SK-N-SH (cell line): ENCODE data around the gene SCAND1.

Experiments used
- CHD2 ChIP-seq: fragments of 150-350 bp; IDR thresholded peaks from 2 replicates; pipeline ENCODE4 v1.6.1; 2018; ENCODE audit warnings: low read length; ENCODE audit not compliant: partially characterized antibody
- CTCF ChIP-seq: fragments of 200-600 bp; sonication (generic); IDR thresholded peaks from 2 replicates; pipeline ENCODE4 v1.6.1; 2017; ENCODE audit warnings: antibody characterized with exemption, mild to moderate bottlenecking, moderate library complexity
- FOXM1 ChIP-seq: IDR thresholded peaks from 2 replicates; pipeline ENCODE4 v1.4.0; 2012; ENCODE audit warnings: low read depth, mild to moderate bottlenecking
- GABPA ChIP-seq: IDR thresholded peaks from 2 replicates; pipeline ENCODE4 v1.4.0; 2012; ENCODE audit warnings: low read depth, mild to moderate bottlenecking
- JUND ChIP-seq: IDR thresholded peaks from 2 replicates; pipeline ENCODE4 v1.4.0; 2012
- MAX ChIP-seq: IDR thresholded peaks from 2 replicates; pipeline ENCODE4 v1.4.0; 2012; ENCODE audit warnings: low read depth
- PBX3 ChIP-seq: IDR thresholded peaks from 2 replicates; pipeline ENCODE4; 2012
- POLR2AphosphoS5 ChIP-seq: IDR thresholded peaks from 2 replicates; pipeline ENCODE4 v1.6.1; 2012; ENCODE audit warnings: low read depth, low read length
- RFX5 ChIP-seq: IDR thresholded peaks from 2 replicates; pipeline ENCODE4 v1.6.1; 2012; ENCODE audit warnings: mild to moderate bottlenecking, improper control_type of control experiment, low read length
- TAF1 ChIP-seq: IDR thresholded peaks from 2 replicates; pipeline ENCODE4 v1.6.1; 2012; ENCODE audit warnings: low read depth, mild to moderate bottlenecking, low read length, moderate library complexity, borderline replicate concordance

- no peak for TF ChIP-seq CTCF
- no peak for TF ChIP-seq TAF1
- no peak for TF ChIP-seq RFX5
- no peak for TF ChIP-seq POLR2AphosphoS5
- no peak for TF ChIP-seq PBX3
- TF ChIP-seq MAX: no peak
- no peak for TF ChIP-seq FOXM1
- TF ChIP-seq JUND: no peak
- TF ChIP-seq GABPA: no peak
- no peak for TF ChIP-seq CHD2
Observed at GRCh38 chr20:35908007-35908406, 46.3 kb downstream of the SCAND1 start.
